Astrocyte (in vitro differentiated cells and primary cell): ENCODE measurements around the gene GRB2. TPM values are rescaled to one million over a fixed set of nuclear protein-coding genes. Genes with fewer than 3 reads are reported as not detected.
"Not testable (repeated sequence)": the region's sequence is repeated elsewhere in the genome, so short reads cannot be mapped to it uniquely, and the experiment has no call there.

Source experiments
- DNase-seq: peaks from one replicate; pipeline ENCODE4 v3.0.0-alpha.2; 2010; ENCODE audit warnings: low read depth
- FAIRE-seq: peaks from 2 replicates; lab custom pipeline; 2011; peaks lifted over from hg19 to GRCh38; lab: Jason Lieb, UNC
- H2AFZ ChIP-seq: 2 replicates; pipeline ENCODE4 v1.6.0; 2012; ENCODE audit warnings: low read depth, low read length, inconsistent platforms
- H3K27ac ChIP-seq: 2 replicates; pipeline ENCODE4 v1.5.1; 2011; ENCODE audit warnings: low read depth, low read length, inconsistent platforms
- H3K27me3 ChIP-seq: 2 replicates; pipeline ENCODE4 v1.6.0; 2011; ENCODE audit warnings: low read length, inconsistent platforms; ENCODE audit not compliant: insufficient read depth
- H3K36me3 ChIP-seq: 2 replicates; pipeline ENCODE4 v1.5.1; 2011; ENCODE audit warnings: low read length, inconsistent platforms; ENCODE audit not compliant: insufficient read depth
- H3K4me1 ChIP-seq: 2 replicates; pipeline ENCODE4 v1.5.1; 2011; ENCODE audit warnings: low read length, inconsistent platforms; ENCODE audit not compliant: insufficient read depth
- H3K4me2 ChIP-seq: 2 replicates; pipeline ENCODE4 v1.6.0; 2012; ENCODE audit warnings: low read length, inconsistent platforms
- H3K4me3 ChIP-seq: 2 replicates; pipeline ENCODE4 v1.5.1; 2011; ENCODE audit warnings: low read depth, mild to moderate bottlenecking, low read length, inconsistent platforms; ENCODE audit not compliant: insufficient read depth
- H3K79me2 ChIP-seq: 2 replicates; pipeline ENCODE4 v1.6.0; 2012; ENCODE audit warnings: mild to moderate bottlenecking, low read length, inconsistent platforms; ENCODE audit not compliant: insufficient read depth
- H3K9ac ChIP-seq: 2 replicates; pipeline ENCODE4 v1.6.0; 2012; ENCODE audit warnings: mild to moderate bottlenecking, low read length, inconsistent platforms
- H3K9me3 ChIP-seq: 2 replicates; pipeline ENCODE4 v1.5.1; 2012; ENCODE audit warnings: low read depth, mild to moderate bottlenecking, low read length, inconsistent platforms; ENCODE audit not compliant: insufficient read depth
- H4K20me1 ChIP-seq: 2 replicates; pipeline ENCODE4 v1.6.0; 2012; ENCODE audit warnings: low read length, inconsistent platforms; ENCODE audit not compliant: insufficient read depth
- H3K27ac Mint-ChIP-seq: one replicate; pipeline ENCODE4 v1.8.0; 2021; ENCODE audit warnings: mild to moderate bottlenecking, mixed read lengths; ENCODE audit not compliant: unreplicated experiment
- H3K27me3 Mint-ChIP-seq: one replicate; pipeline ENCODE4 v1.8.0; 2021; ENCODE audit warnings: low read depth, mixed read lengths; ENCODE audit not compliant: unreplicated experiment
- H3K36me3 Mint-ChIP-seq: one replicate; pipeline ENCODE4 v1.8.0; 2021; ENCODE audit warnings: low read depth, mixed read lengths; ENCODE audit not compliant: unreplicated experiment
- H3K4me1 Mint-ChIP-seq: one replicate; pipeline ENCODE4 v1.8.0; 2021; ENCODE audit warnings: low read depth, mixed read lengths; ENCODE audit not compliant: unreplicated experiment
- H3K4me3 Mint-ChIP-seq: one replicate; pipeline ENCODE4 v1.8.0; 2021; ENCODE audit warnings: mild to moderate bottlenecking, moderate library complexity, mixed read lengths; ENCODE audit not compliant: unreplicated experiment
- H3K9me3 Mint-ChIP-seq: one replicate; pipeline ENCODE4 v1.8.0; 2021; ENCODE audit warnings: mild to moderate bottlenecking, mixed read lengths; ENCODE audit not compliant: unreplicated experiment
- CTCF ChIP-seq: IDR thresholded peaks from 2 replicates; pipeline ENCODE4 v1.5.1; 2011; ENCODE audit warnings: low read depth, mild to moderate bottlenecking, inconsistent platforms, low read length, moderate library complexity; ENCODE audit not compliant: insufficient read depth
- EZH2 ChIP-seq: IDR thresholded peaks from 2 replicates; pipeline ENCODE4 v1.6.1; 2012; ENCODE audit warnings: mild to moderate bottlenecking, low read length, inconsistent platforms; ENCODE audit not compliant: insufficient read depth
- total RNA-seq: library from RNA; stranded (reverse); gene quantifications from 2 replicates; pipeline ENCODE4 v1.2.1, GENCODE V29; 2021

Gene GRB2
- total RNA-seq, 1 donor from 2014 or later, result 168 TPM

DNA sequence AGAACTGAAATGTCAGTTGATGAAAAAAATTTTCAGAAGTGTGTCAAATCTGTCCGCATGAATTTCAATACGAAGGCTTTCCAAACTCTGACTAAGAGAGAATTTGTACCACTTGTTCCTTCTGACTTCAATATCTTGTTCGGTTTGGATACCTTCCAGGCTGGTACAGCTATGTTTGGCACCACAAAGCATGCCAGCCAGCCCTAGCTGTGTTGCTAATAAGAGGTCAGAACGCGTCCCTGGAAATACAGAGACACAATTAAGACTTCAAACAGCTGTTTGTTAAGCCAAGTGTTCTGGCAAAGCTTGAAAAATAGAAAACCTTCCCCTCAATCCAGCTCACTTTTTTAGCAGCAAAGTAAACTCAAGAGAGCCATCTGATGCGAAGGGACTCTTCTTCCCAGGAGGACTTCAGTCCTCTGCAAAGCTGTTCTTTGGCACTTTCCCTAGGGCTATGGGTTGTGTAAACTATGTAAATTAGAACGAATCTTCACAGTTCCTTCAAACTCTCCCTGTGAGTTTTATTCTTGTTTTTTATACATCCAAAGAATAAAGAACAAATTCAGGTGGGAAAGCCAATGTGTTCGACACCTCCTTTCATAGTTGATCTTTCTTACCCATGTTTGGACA lies 35.1 kb downstream of the GRB2 start:
- H2AFZ ChIP-seq, result no peak overlapping the region
- H3K79me2 ChIP-seq, result peaks cover 95% of the 10 kb centered on the region
- Mint-ChIP-seq H3K4me1 (peaks cover 25% of the 10 kb centered on the region), H3K36me3 (peaks cover 7% of the 10 kb centered on the region), H3K9me3 (no peaks in the 10 kb centered on the region), H3K27me3 (no peaks in the 10 kb centered on the region), H3K27ac (no peak overlapping the region), H3K4me3 (no peak overlapping the region)
- H3K36me3 ChIP-seq, result peaks cover 4% of the 10 kb centered on the region
- no peak overlapping the region for H3K4me3 ChIP-seq
- TF ChIP-seq CTCF (no peak), EZH2 (no peak)
- no peaks in the 10 kb centered on the region for H3K9me3 ChIP-seq
- FAIRE-seq (no peak), DNase-seq (no peak)
- H3K27me3 ChIP-seq, result no peaks in the 10 kb centered on the region
- H3K27ac ChIP-seq, result no peak overlapping the region
- H3K4me1 ChIP-seq, result peaks cover 18% of the 10 kb centered on the region
- H3K4me2 ChIP-seq, result no peak overlapping the region
- peaks cover 98% of the 10 kb centered on the region for H4K20me1 ChIP-seq
- no peak overlapping the region for H3K9ac ChIP-seq

DNA sequence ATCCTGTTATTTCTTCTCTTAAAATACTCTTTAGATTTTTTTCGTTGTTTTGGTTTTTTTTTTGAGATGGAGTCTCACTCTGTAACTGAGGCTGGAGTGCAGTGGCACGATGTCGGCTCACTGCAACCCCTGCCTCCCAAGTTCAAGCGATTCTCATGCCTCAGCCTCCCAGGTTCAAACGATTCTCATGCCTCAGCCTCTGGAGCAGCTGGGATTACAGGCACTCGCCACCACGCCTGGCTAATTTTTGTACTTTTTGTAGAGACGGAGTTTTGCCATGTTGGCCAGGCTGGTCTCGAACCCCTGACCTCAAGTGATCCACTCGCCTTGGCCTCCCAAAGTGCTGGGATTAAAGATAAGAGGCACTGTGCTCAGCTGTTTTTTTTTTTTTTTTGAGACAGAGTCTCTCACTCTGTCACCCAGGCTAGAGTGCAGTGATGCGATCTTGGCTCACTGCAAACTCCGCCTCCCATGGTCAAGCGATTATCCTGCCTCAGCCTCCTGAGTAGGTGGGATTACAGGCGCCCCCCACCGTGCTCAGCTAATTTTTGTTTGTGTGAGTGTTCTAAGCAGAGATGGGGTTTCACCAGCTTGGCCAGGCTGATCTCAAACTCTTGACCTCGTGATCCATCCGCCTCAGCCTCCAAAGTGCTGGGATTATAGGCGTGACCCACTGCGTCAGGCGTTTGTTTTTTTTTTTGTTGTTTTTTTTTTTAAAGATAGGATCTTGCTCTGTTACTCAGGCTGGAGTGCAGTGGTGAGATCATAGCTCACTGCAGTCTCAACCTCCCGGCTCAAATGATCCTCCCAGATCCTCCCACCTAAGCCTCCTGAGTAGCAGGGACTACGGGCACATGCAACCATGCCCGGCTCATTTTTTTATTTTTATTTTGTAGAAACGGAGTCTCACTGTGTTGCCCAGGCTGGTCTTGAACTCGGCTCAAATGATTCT lies 37.4 kb downstream of the GRB2 start:
- not testable (repeated sequence) for H3K4me2 ChIP-seq, H2AFZ ChIP-seq, H3K36me3 Mint-ChIP-seq, H3K9me3 ChIP-seq, FAIRE-seq, H3K9me3 Mint-ChIP-seq, H3K27me3 ChIP-seq, H3K4me3 Mint-ChIP-seq, DNase-seq, H3K9ac ChIP-seq, H3K36me3 ChIP-seq, H3K27me3 Mint-ChIP-seq, H3K4me3 ChIP-seq
- H3K4me1 Mint-ChIP-seq, result peaks cover 45% of the 10 kb centered on the region
- H3K4me1 ChIP-seq, result peaks cover 35% of the 10 kb centered on the region
- peak overlapping the region; percentile 7 for H3K27ac ChIP-seq
- peaks cover 100% of the 10 kb centered on the region for H4K20me1 ChIP-seq
- H3K79me2 ChIP-seq, result peaks cover 97% of the 10 kb centered on the region
- H3K27ac Mint-ChIP-seq, result peak overlapping the region; percentile 43

GRCh38 chr17:75367312-75367711 lies 38.2 kb downstream of the GRB2 start:
- peaks cover 53% of the 10 kb centered on the region for H3K4me1 Mint-ChIP-seq
- TF ChIP-seq EZH2 (no peak), CTCF (no peak)
- H3K27me3 ChIP-seq, result no peaks in the 10 kb centered on the region
- H3K79me2 ChIP-seq, result peaks cover 97% of the 10 kb centered on the region
- no peaks in the 10 kb centered on the region for H3K9me3 ChIP-seq
- peak overlapping the region; percentile 7 for H3K27ac ChIP-seq
- H3K9ac ChIP-seq, result no peak overlapping the region
- H3K36me3 ChIP-seq, result no peaks in the 10 kb centered on the region
- H4K20me1 ChIP-seq, result peaks cover 100% of the 10 kb centered on the region
- no peak for FAIRE-seq
- no peak overlapping the region for H3K27ac Mint-ChIP-seq
- DNase-seq, result peak; percentile 65
- H3K4me2 ChIP-seq, result no peak overlapping the region
- H3K36me3 Mint-ChIP-seq, result peaks cover 4% of the 10 kb centered on the region
- no peaks in the 10 kb centered on the region for H3K27me3 Mint-ChIP-seq
- H3K4me1 ChIP-seq, result peaks cover 35% of the 10 kb centered on the region
- no peaks in the 10 kb centered on the region for H3K9me3 Mint-ChIP-seq
- H3K4me3 ChIP-seq, result no peak overlapping the region
- peak overlapping the region; percentile 31 for H3K4me3 Mint-ChIP-seq
- no peak overlapping the region for H2AFZ ChIP-seq
